GM19468 (cell line): ENCODE results near the gene RIC3.
A peak's percentile ranks its signal among the peaks of the same experiment; 100 is the strongest.

Source experiments
- ATAC-seq: cut with Tn5 transposase; IDR thresholded peaks from one replicate; pipeline ENCODE4 v1.9.1; 2021; ENCODE audit warnings: mild to moderate bottlenecking, moderate library complexity, moderate number of reproducible peaks; ENCODE audit not compliant: unreplicated experiment; ENCODE audit errors: extremely low read depth

RIC3 gene, protein sequence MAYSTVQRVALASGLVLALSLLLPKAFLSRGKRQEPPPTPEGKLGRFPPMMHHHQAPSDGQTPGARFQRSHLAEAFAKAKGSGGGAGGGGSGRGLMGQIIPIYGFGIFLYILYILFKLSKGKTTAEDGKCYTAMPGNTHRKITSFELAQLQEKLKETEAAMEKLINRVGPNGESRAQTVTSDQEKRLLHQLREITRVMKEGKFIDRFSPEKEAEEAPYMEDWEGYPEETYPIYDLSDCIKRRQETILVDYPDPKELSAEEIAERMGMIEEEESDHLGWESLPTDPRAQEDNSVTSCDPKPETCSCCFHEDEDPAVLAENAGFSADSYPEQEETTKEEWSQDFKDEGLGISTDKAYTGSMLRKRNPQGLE

DNA sequence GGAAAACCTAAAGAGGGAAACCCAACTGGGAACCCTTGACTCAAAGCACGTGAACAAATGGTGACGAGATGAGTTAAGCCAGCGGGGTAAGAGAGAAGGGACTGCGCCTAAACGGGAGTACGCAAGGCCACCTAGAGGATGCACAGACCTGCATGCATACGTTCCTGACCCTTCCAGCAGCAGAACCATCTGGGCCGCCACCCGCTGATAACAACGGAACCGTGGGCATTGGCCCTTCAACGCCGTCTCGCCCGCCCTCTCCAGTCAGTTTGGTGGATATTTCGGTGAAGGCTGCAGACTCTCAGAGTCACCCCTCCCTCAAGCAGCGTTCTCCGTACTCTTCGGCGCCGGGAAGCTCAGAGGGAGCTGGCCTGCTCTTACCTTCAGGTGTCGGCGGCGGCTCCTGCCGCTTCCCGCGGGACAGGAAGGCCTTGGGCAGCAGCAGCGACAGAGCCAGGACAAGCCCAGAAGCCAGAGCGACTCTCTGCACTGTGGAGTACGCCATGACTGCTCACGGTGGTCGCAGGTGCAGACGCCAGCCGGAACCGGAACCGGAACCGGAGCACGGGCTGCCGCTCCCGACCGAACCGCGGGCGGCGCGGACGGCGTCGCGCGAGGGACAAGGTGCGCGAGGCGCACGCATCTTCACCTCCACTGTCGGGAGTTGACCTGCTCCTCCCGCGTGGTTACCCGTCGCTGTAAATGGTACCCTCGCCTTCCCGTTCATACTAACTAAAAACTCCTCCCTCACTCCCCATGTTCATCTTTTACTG lies at the start of gene RIC3:
Gene RIC3 (minus strand): TSS at position 541 of the 773 bp plus-strand sequence. CDS start 36 bp downstream, at position 505.
- no peak for ATAC-seq

GRCh38 chr11:8218409-8218808 lies 49.6 kb upstream of the RIC3 start:
- no peak for ATAC-seq

DNA sequence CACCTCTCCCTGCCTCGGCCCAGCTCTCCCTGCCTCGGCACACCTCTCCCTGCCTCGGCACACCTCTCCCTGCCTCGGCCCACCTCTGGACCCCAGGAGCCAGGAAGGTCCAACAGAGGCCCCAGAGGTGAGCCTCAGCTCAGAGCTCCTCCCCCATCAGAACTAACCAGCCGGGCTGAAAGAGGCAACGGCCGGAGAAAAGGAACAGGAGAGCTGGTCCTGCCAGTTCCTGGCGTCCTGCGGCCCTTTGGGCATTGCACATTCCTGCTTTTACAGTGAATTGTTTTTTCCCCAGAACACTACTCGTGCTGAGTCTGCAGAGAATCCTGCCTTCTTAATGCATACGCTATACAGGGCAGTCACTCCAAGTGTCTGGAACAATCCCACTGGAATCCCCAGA lies 49.1 kb upstream of the RIC3 start:
- no peak for ATAC-seq

DNA sequence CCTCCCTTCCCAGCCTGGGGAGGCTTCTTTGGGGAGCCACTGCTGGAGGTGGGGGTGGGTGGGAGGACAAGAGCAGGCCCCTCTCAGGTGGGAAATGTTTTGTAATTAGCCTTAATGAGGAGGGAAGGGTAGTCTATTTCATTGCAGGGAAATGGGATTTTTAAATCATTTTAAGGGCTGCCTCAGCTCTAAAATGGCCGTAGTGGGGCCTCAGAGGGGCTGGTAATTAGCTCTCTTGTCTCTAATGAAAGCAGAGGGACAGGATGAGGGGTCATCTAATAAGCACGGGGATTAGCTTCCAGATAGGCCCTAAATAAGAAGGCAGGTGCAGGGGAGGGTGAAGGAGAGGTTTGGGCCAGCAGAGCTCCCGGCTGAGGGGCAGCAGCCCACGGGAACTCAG lies 48.3 kb upstream of the RIC3 start:
- no peak for ATAC-seq

GRCh38 chr11:8213376-8213775 lies 44.6 kb upstream of the RIC3 start:
- no peak for ATAC-seq

DNA sequence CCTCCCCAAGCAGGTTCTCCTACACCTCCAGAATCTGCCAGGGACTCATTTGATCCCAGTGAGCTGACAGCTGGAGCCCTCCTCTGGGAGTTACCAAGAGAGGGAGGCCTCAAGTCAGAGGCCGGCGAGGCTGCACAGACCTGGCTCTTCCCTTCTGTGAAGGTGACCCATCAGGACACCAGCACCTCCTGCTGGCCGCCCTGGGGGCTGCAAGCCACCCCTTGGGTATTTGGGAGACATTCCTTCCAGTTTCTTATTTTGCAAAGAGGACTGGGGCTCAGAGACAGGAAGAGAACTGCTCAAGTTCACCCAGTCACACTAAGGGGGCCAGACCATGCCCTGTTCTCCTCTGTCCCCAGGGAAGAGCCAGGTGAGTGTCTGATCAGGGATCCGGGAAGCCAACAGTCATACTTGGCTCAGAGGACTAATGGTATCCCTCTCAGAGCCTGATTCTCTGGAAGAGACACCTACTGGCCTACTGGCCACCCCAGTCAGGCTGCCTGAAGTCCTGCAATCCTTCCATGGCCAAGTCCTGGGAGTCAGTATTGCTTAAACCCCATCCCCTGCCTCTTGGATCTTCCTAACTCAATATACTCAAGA lies 40.5 kb upstream of the RIC3 start:
- no peak for ATAC-seq

DNA sequence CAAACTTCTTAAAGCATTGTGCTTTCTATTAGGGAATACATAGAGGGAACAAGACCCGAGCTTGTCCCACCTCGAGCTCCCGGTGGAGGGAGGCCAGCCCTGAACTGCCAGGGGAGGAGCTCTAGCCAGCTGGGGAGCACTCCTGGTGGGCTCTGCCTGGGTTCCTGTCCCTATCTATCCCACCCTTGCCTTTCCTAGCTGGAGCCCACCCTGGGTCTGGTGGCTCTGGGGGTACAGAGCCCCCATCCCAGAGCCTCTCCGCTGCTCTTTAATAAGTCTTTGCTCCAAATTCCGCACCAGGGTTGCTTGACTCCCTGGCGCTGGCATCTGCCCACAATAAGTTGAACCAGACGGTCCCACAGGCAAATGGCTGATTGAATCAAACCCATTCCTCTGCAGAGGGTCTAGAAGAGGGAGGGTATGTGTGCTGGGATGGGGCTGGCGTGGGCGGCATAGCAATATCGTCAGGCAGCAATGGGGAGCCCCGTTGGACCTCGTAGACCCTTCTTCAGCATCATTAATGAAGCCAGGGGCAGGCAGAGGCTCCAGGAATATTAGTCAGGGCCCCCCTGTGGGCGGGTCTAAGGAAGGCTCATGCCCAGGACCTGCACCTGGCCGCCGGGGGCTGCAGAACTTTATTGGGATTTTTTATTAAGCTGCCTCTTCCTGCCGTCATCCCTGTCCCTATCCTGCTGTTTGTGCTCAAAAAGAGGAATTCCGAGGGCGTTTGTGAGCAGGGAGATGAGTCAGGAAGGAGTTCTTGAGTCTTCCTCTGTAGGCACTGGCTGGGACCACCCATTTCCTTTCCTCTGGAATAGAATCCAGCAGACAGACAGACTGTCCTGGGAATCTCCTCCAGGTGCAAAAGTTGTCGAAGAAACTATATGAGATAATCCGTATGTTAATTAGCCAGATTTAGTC lies 38.5 kb upstream of the RIC3 start:
- ATAC-seq: no peak

DNA sequence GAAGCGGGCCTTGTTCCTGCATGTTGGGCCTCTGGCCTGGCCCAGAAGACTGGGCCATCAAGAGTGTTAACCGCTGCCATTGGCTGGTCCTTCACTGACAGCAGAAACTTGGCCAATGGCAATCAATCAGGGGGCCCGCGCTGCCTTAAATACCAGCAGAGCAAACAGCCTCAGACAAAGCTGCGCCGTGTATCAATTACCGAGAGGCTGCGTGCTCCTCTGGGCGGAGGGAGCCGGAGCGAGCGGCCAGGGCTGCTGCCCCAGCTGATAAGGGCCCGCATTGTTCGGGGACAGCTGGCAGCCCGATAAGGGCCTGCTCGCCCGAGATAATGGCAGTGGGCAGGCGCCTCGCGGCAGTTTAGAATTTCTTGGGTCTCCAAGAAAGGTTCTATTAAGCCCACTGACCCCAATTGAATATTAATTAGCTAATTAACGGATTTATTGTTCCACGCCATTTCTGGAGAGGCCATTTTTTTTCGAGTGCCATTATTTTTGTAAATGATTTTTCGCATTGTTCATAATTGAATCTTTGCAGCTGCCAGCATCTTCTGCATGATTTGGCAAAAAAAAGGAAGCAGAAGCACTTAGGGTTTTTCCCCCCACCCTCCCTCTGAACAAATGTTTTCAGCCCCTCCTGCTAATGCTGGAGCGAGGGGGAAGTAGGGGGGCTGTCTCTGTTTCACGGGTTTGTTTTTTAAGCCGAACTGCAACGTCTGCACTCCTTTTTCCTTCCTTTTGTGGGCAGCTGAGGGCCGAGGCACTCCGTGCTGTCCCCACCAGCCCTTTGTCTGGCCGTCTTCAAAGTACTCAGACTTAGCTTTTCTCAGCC lies 37.6 kb upstream of the RIC3 start:
- no peak for ATAC-seq

- ATAC-seq: no peak
Measured at GRCh38 chr11:8205566-8205965, 36.7 kb upstream of the RIC3 start.

DNA sequence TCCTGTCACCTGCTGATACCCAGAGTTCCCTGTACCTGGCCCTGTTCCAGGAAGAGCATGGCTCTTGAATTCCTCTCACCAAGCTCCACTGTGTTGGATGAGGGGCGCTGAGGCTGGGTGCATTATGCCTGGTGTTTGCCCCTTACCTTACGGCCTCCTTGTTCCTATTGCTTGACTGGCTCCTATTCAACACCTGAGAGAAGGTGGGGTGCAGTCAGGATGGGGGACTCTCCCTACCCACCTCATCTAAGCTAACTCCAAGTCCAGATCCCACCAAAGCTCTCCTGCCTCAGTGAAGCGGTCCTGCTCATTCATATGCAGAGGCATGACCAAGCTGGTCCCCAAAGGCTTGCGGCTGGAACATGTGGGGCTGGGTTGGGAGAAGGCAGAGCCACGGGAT lies 35.8 kb upstream of the RIC3 start:
- ATAC-seq: no peak

GRCh38 chr11:8204025-8204424 lies 35.2 kb upstream of the RIC3 start:
- no peak for ATAC-seq

- ATAC-seq: no peak
Measured at GRCh38 chr11:8203414-8203715, 34.5 kb upstream of the RIC3 start.

GRCh38 chr11:8202516-8203413 lies 33.9 kb upstream of the RIC3 start:
- ATAC-seq: no peak

DNA sequence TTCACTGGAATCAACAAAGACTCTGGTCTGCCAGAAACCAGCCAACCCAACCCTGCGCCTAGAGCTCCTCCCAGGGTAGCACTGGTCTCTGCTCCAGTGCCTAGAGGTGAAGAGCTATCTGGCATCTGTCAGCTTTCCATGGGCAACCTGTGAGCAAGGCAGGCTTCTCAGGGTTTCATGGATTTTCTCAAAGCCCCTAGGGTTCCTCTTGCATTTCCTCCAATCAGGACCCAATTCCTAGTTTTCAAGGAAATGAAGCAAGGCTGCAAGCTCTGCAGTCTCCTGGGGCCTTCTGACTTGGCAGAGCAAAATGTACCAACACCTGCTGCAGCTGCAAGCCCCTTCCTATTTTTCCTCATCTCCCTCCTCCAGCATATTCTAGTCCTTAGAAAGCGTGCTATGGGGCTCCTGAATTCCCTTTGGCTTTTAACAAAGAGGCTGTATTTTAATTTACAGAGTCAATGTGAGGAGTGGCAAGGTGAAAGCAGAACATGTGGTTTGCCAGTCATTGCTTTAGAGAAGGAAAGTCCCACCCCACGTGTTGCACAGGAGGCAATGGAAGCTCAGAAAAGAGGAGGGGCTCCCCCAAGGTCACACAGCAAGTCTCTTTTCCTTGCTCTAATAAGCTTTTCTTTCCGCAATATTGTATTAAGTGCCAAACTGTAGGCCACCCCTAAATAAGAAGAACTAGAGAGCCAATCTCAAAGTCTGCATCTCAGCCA lies 33.0 kb upstream of the RIC3 start:
- peak; percentile 74 for ATAC-seq

GRCh38 chr11:8199676-8200075 lies 30.9 kb upstream of the RIC3 start:
- ATAC-seq: no peak

- ATAC-seq: no peak
Measured at GRCh38 chr11:8196749-8197148, 27.9 kb upstream of the RIC3 start.

GRCh38 chr11:8194956-8195355 lies 26.1 kb upstream of the RIC3 start:
- no peak for ATAC-seq

GRCh38 chr11:8192896-8193209 lies 24.0 kb upstream of the RIC3 start:
- ATAC-seq: no peak
